Stimulated activated CD8-positive, alpha-beta memory T cell treated with anti-CD3 and anti-CD28 coated beads, Interleukin-4, amount 100 ng/mL, for 48 hours (primary cell): ENCODE data around the gene MED20.

Experiments used
- DNase-seq: peaks from one replicate; pipeline ENCODE4 v3.0.0-alpha.2; 2020

Gene MED20

DNA sequence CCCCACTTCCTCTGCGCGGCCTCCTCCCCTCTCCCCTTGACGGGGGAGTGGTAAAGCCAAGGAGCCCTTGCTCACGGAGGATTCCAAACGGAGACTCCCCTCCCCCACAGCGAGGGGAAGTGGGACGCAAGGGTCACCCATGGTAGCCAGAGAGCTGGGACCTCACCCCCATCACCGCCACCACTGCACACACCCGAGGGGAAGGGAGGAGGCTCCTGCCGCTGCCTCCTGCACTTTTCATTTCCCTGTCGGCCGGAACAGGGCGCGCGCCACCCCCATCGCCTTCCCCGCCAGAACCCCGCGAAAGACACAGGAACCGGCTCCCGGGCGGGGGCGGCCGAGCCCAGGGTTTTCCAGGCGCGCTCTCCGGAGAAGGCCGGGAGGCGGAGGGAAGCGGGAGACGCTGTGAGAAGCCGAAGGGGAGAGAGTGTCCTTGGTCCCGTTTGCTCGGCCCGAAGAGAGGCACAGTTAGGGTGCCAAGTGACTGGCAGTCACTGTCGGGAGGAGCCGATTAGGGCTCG, 19.9 kb upstream of the MED20 start:
- peak; percentile 76 for DNase-seq

DNA sequence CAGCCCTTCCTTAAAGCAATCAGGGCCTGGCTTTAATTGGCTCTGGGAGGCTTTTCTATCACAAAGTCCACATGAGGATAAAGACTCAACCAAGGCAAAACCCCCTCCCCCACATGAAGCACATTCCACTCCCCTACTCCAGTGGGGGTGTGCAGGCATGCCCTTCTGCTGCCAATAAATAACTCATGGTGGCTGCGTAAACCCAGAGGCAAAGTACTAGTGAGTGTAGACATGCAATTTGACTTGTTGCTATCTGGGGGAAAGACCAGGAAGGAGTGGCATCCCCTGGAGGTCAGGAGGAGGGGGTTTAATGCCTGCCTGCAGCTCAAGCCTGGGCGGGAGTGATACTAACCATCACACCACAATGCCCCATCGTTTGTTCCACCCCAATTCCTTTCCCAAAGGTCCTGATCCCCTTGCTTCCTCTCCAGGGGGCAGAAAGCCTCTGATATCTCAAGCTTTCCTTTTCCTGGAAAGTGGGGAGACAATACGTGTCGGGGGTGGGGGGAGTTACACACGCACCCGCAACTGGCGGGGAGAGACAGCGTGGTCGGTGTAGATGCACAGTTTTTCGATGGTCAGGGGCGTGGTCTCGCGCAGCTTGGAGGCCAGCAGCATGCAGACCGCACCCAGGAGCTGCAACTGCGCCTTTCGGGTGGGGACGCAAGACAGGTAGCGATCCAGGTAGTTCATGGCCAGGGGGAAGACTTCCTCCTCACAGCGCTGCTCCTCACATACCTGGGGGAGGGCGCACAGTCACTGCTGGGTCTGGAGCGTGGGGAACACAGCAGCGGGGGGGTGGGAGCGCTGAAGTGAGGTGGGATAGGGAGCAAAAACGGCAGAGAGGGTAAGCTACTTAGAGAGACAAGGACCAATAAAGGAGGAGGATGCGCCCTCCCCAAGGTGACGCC, 19.2 kb upstream of the MED20 start:
- peak; percentile 68 for DNase-seq

DNA sequence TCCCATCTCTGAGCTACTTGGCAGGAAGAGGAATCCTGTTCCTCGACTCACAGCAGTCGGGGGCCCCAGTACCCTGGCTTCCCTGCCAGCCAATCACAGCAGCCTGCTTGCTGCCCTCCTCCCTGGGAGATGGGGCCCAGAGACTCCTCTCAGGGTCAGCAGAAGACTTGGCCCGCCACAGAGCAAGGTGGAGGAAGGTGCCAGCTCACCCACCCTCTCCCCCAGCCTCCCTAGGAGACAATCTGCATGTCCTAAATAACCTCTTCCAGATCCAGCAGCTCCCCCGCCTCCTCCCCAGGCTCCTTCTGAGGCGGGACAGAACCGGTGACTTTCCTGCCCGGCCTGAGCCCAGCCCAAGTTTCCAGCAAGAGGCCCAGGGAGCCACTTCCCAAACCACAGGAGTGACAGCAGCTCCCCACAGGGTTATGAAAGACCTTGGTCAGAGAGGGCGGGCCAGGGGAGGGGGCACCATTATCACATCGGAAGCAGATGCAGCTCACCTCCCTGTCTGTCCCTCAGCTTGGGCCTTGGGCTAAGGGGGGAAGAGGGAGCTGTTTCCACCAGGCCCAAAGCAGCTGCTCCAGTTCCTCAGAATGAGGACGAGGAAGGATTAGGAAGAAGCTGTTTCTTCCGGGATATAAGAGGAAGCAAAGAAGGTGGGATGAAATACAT, 18.4 kb upstream of the MED20 start:
- peak; percentile 71 for DNase-seq

DNA sequence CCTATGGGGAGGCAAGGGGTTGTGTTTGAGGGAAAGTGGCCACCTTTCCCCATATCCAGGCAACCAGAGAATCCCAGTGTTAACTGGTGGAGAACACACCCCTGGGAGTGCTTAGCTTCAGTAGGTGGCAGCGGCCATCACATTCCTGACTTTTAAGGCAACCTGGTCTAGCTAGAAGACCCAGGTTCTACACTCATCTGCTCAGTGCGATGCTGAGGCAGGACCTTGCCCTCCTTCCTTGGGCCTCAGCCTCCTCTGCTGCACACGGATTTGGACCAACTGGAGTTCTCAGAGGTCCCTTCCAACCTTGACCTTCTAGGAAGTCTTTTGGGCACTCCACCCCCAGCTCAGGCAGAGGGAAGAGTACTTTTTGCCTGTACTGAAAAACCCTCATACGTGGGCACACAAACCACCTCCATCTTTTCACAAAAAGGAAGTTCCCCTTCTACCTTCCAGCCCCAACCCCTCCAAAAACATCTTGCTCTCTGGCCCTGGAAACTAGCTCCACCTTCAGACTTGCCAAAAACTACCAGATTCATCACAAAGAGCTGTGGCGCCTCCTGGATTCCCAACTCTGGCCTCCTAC, 17.7 kb upstream of the MED20 start:
- DNase-seq: no peak

DNA sequence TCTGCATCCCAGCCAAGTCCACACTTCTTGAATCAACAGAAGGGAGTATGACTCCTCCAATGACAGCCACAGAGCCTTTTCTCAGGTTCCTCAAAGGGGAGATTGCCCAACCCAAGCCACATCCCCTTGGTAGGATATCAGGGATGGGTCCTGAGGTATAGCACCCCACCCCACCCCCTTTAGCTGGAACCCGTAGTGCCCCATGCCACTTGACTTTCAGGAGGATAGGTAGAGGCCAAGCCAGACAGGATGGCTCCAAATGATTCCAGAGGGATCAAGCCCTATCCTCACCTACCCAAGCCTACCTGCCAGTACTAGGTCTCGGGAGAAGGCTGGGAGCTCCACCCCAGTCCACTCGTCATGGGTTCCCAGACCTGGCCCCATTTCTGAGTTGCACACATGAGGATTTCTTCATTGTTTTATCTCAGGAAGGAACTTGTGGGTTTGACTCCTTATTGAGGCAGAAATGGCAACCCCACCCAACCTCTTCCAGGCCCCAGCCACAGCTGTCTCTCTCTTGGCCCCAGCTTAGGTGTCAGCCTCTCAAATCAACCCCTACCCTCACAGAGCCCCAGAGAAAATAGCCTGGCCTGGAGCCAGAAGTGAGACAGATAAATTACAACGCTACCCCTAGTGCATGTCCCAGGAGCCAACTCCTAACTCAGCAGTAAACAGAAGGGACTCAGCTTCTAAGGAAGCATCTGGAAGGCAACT, 17.1 kb upstream of the MED20 start:
- DNase-seq: peak; percentile 45

DNA sequence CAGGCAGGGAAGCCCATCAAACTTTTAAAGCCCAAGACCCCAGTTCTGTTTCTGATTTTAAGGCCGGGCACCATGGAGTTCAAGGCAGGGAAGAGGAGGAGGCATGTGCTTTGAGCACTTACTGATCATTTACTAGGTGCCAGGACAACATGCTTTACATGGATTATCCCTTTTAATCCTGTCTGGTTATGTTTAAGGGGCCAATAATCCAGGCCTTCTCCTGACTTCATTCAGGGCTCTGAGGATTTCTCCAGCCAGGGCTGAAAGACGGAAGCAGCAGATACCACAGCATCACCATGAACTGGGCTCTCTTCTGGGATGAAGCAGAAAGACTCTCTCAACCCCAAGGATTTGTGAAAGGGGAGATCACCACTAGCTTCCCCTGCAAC, 16.5 kb upstream of the MED20 start:
- DNase-seq: no peak

DNA sequence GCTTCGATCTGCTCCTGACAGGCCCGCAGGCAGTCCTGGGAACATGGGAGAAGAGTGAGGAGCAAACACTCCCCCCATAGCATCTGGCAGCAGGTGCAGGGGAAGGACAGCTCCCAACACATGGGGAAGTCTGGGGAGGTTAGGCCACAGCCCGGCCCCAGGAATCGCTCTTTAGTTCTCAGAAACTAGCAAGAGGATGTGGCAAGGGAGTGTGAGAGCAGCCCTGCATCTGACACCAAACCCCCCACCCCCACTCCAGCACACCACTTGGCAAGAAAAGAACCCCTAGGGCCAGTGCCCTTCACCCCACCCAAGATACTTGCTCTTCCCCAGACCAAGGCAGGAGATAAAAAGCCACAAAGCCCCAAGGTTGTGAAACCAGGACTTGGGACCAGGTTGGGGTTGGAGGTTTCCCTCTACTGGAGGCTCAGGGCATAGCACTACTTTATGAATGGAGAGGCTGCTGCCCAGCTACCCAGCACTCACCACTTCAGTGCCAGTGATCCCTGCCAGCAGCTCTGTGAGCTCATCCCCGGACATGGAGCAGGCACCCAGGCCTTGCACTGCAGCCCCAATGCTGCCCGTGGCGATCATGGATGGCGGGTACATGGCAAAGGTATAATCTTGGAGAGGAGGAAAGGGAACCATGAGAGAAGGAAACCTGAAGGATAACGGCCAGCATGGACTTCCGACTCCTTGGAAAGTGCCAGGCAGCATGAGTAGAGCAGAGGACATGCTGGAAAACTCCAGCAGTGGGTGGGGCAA, 15.3 kb upstream of the MED20 start:
- DNase-seq: peak; percentile 80

DNA sequence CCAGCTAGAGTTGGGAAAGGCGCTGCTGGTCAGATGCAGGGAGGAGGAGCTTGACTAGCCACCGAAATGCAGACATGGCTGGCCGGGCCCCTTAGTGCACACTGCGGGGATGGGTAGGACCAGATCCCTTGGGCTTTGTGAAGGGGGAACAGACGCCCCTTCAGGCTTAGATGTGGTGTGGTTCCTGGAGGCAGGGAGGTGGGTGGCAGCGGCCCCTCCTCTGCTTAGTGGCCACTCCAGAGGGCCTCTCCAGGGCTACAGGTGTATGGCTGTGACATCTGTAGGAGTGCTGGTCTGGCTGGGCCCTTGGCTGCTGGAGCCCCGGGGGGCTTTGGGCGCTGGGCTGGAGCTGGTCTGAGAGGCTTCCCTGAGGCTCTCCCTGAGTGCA, 14.7 kb upstream of the MED20 start:
- no peak for DNase-seq

DNA sequence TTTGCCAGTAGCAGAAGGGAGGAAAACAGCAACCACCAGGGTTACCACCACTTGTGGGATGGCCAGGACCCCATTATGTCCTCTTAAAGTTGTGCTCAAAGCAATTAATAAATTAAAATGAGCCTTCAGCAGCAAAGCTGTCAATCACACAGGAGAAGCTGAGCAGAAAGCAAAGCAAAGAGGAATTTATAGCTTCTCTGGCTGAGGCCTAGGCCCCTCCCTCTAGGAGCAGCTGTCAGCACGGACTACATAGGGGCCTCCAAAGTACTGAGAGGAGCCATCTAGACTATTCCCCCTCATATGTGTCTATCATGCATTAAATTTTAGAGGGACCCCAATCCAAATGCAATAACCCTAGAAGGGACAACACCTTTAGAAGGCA, 14.2 kb upstream of the MED20 start:
- DNase-seq: no peak

DNA sequence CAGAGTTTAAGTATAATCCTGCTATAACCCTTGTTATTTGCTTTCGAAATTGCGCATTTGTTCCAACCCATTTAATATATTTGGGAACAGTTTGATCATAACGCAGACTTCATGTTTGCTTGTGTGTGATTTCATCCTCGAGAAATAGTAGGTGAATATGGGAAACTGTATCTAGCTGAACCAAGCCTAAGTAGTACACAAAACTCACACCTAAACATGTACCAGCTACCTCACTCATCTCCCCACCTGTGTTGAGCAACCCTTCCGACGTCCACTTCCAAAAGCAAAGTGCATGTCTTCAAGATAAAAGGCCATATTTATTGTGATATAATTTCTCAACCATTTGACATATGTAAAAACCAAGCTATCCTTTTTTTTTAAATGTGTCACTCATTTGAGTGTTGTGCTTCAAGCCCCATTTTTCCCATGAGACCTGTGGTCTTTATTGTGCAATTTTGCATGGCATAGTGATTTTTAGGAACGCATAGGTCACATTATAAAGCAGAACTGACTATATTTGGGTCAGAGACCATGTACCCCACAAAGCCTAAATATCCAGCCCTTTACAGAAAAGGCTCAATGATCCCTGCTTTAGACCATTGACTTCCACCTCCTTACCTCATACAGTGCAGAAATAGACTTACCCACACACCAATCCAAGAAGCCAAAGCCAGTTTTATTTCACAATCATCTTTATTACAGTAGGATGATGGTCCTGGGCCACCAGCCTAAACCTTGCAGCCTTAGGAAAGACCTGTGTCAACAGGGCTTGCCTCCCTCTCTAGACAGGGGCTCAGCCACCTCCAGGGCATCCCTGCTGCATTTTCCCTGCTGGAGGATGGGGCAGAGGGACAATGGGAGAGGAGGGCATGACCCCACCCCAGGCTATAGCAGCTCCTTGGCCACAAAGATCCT, 13.6 kb upstream of the MED20 start:
- DNase-seq: no peak

DNA sequence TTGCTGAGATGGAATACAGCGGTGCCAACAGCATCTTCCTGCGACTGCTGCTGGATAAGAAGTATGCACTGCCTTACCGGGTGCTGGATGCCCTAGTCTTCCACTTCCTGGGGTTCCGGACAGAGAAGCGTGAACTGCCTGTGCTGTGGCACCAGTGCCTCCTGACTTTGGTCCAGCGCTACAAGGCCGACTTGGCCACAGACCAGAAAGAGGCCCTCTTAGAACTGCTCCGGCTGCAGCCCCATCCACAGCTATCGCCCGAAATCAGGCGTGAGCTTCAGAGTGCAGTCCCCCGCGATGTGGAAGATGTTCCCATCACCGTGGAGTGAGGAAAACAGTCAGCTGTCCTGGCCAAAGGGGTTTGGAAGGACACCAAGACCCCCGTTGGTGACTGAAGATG, 11.4 kb upstream of the MED20 start:
- DNase-seq: no peak

DNA sequence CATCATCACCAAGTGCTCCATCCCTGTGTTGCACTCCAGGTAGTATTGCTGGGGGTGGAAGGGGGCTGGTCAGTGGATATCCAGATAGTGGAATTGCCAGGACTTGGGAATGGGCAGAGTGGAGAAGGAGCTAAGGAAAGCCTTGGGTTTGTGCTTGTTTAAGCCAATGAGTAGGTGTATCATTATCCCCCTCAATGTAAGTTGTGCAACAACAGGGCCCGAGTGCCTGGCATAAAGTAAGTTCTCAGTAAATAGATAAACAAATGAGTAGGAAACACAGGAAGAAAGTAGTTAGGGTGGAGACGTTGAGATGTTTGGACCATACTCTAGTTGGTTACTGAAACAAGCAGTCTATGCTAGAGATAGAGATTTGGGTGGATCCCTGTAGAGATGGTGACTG, 10.9 kb upstream of the MED20 start:
- DNase-seq: no peak

DNA sequence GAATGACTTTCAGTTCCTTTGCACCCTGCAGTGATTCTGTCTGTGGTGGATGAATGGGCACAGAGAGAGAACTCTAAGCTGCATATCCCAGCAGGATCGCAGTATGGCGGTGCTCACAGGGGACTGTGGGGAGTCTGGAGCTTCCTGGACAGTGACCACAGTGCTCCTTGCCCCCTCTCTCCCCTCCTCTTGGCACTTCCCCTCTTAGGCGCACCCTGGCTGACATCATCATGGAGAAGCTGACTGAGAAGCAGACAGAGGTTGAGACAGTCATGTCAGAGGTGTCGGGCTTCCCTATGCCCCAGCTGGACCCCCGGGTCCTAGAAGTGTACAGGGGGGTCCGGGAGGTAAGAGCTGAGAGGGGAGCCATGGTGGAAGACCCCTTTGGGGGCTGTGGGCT, 9.0 kb upstream of the MED20 start:
- no peak for DNase-seq

DNA sequence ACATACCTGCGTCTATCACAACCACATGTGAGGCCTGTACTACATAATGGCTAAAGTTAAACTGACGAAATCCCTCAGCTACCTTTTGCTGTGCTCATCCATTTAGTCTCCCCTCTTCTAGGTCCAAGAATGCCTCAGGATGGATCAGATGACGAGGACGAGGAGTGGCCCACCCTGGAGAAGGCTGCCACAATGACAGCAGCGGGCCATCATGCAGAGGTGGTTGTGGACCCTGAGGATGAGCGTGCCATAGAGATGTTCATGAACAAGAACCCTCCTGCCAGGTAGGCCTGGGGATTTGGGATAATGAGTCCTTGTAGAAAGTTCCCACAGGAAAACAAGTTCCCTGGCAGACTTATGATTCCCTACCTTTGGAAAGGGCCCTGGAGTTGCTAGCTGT, 6.3 kb upstream of the MED20 start:
- no peak for DNase-seq

DNA sequence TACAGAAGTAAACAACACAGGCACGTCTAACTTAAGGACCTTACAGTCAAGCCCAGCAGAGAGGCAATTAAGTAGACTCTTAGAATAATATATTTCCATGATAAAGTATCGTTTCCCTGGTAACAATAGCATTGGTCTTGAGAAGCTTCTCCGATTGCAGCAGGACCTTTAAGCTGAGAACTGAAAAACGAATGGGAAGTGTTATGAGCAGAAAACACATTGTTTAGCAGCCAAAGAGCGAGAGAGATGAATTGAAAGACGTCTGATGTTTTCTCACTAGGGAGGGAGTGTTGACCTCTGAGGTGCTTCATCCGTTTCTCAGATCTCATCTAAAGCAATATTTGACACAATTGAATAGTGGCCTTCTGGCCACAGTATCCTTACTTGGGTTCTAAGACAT, 1.2 kb upstream of the MED20 start:
- no peak for DNase-seq

DNA sequence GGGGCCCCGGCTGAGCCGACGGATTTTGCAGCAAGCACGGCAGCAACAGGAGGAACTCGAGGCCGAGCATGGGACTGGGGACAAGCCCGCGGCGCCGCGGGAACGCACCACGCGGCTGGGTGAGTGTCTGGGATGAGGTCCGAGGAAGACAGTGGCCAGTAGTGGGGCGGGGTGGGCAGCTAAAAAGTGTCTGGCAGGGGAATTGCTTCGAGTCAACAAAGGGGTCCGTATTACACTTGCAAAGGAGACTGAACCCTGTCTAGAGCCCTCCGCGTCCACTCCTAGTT, 716 bp upstream of the MED20 start:
- no peak for DNase-seq

DNA sequence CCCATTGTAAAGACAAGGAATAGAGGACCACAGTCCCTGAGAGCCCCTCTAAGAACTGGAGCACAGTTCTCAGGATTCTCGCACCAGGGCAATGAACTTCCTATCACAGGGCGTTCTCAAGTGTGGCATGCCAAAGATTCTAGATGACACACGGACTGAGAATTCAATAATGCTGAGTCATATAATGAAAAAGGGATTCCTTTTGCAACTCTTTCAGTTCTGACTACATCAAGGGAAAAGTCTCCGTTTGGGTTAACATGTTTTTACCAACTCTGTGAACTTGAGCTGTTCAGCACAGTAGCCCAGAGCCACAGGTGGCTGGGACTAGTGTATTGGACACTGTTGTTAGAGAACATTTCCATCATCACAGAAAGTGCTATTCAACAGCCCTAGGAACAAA, 3.4 kb downstream of the MED20 start:
- DNase-seq: no peak

DNA sequence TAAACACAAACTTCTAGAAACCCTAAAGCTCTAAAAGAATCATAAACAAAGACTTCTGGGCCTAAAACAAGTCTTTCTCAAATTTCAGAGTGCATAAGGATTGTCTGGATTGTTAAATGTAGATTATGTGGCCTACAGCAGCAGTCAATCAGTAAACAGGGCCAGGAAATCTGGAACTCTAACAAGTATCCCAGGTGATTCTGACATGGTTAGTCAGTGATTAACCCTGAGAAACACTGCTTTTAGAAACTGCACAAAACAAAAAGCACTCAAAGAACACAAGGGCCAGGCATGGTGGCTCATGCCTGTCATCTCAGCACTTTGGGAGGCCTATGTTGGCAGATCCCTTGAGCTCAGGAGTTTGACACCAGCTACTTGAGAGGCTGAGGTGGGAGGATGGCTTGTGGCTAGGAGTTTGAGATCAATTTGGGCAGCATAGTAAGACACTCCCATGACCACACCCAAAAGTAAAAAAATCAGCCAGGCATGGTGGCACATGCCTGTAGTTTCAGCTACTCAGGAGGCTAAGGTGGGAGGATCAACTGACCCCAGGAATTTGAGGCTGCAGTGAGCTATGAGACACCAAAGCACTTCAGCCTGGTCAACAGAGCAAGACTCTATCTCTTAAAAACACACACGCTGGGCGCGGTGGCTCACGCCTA, 5.9 kb downstream of the MED20 start:
- no peak for DNase-seq

DNA sequence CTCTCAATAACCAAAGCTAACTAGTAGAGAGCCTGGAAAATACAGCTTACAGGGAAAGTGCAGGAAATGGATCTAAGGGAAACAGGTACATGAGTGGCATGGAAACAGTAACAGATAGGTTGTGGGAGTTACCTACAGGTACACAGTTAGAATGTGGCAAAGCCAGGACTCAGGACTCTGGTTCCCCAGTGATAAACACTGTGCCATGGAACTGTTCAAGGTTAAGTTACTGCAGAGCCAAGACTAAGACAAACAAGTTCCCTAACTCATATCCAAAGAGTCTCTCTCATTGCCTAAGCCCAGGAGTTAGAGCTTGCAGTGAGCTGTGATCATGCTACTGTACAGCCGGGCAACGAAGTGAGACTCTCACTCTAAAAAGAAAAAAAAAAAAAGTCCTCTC, 6.6 kb downstream of the MED20 start:
- no peak for DNase-seq

DNA sequence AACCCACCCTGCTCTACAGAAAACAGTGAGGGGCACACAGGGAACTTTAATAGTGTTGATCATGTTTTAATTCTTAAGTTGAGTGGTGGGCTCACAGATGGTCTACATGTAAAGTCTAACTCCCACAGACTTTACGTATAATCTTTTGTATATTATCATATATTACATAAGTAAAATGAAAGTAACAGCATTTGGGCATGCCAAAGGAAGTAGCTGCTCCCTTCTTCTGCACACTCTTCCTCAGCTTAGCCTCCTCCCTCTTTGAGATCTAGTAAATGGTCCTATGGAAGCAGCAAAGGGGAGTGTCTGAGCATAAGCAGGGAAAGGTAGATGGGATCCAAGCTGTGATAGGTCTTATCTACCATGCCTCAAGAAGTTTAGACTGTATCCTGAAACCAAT, 11.2 kb downstream of the MED20 start:
- DNase-seq: no peak

DNA sequence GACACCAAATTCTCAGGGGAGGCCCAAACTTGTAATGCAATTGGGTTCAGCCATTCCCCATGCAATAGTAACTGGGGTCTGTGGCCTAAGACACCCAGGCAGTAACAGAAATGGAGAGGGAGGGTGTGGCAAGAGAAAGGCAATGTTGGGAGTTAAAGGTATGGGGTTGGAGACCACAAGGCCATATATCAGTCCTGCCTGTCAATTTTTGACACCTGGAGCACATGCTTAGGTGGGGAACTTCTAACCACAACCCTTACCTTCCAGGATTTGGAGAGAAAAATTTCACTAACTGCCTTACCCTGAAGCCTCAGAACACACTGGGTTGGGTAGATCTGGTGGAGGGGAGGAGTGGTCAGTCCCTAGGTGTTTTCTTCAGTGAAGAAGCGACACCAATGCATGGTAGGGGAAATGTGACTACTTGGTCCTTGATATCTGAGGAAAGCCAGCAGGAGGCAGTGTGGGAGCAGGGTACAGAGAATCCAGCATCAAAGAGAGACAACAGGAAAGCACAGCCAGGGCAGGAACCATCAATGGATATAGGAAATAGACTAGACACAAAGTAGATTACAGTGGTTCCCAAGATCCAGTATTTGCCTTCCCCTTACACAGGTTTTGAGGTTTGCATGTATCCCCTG, 18.9 kb downstream of the MED20 start:
- peak; percentile 62 for DNase-seq
